Naive B cell (primary cell): Measurements from ENCODE around the gene NFATC2. TPM values are rescaled to one million over a fixed set of nuclear protein-coding genes. Genes with fewer than 3 reads are reported as not detected.
"Not testable (repeated sequence)": the region's sequence is repeated elsewhere in the genome, so short reads cannot be mapped to it uniquely, and the experiment has no call there.

Experiments
- ATAC-seq, 2 donors: fragments of 150-1000 bp; cut with Tn5 transposase; 2 replicates each; pipeline ENCODE4 v1.10.0; 2021; ENCODE audit warnings: low read depth in 2 of 2, mild to moderate bottlenecking in 2 of 2, moderate library complexity in 2 of 2
- DNase-seq: peaks from one replicate; pipeline ENCODE4 v3.0.0; 2022
- H3K27ac Mint-ChIP-seq, 6 donors: one replicate each; pipeline ENCODE4 v1.8.0; 2020 to 2022; ENCODE audit warnings: mild to moderate bottlenecking in 6 of 6, mixed read lengths in 6 of 6, moderate library complexity in 5 of 6, inconsistent platforms in 2 of 6
- H3K27me3 Mint-ChIP-seq, 3 donors: one replicate each; pipeline ENCODE4 v1.8.0; 2021 to 2022; ENCODE audit warnings: mixed read lengths in 3 of 3, mild to moderate bottlenecking in 1 of 3
- H3K36me3 Mint-ChIP-seq, 2 donors: one replicate each; pipeline ENCODE4 v1.8.0; 2020 to 2022; ENCODE audit warnings: mixed read lengths in 2 of 2, inconsistent platforms in 1 of 2, mild to moderate bottlenecking in 1 of 2
- H3K4me1 Mint-ChIP-seq, 3 donors: one replicate each; pipeline ENCODE4 v1.8.0; 2020 to 2022; ENCODE audit warnings: mixed read lengths in 3 of 3, inconsistent platforms in 1 of 3, mild to moderate bottlenecking in 1 of 3, moderate library complexity in 1 of 3
- H3K4me3 Mint-ChIP-seq, 8 donors: one replicate each; pipeline ENCODE4 v1.8.0; 2020 to 2022; ENCODE audit warnings: mild to moderate bottlenecking in 8 of 8, mixed read lengths in 8 of 8, moderate library complexity in 8 of 8, inconsistent platforms in 2 of 8
- H3K9me3 Mint-ChIP-seq, 7 donors: one replicate each; pipeline ENCODE4 v1.8.0; 2020 to 2022; ENCODE audit warnings: mixed read lengths in 7 of 7, mild to moderate bottlenecking in 5 of 7, inconsistent platforms in 2 of 7, moderate library complexity in 1 of 7
- polyA plus RNA-seq, 6 donors: library from polyadenylated mRNA; unstranded; fragments of 300-500 nt; fragmentation: Illumina TruSeq; gene quantifications; one replicate each; pipeline ENCODE4 v1.2.3, GENCODE V29; 2021; ENCODE audit warnings: low read depth in 6 of 6

NFATC2 gene
- polyA plus RNA-seq, 6 donors from 2014 or later = 4.6 to 22.9 (median 14.6) TPM

DNA sequence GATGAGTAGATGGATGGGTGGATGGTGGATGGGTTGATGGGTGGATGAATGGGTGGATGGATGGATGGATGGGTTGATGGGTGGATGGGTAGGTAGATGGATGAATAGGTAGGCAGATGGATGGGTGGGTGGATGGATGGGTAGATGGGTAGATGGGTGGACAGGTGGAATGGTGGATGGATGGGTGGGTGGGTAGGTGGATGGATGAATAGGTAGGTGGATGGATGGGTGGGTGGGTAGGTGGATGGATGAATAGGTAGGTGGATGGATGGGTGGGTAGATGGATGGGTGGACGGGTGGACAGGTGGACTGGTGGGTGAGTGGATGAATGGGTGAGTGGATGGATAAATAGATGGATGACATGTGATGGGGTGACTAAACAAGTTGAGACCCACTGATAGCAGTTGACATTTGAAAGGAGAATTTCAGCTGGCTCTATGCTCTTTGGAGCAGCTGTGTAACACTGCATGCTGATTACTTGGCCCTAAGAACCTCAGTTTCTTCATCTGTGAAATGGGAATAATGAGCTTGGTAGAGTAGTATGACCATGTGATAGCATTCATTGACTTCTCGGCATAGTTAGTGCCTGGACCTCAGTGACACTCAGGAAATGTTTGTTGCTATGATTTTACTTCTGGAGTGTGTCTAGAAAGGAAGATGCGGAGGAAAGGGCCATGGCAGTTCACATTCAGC, 184.3 kb downstream of the NFATC2 start:
- H3K27ac Mint-ChIP-seq = peak overlapping the region in 1 of 6 donors; percentile 77
- H3K4me3 Mint-ChIP-seq = no peak overlapping the region
- H3K36me3 Mint-ChIP-seq = no peaks in the 10 kb centered on the region
- DNase-seq (no peak), ATAC-seq (no peak)
- peaks cover 0 to 4% (median 0%) of the 10 kb centered on the region in 7 donors for H3K9me3 Mint-ChIP-seq
- H3K27me3 Mint-ChIP-seq = peaks cover 23 to 53% (median 44%) of the 10 kb centered on the region in 3 donors
- H3K4me1 Mint-ChIP-seq = no peaks in the 10 kb centered on the region

DNA sequence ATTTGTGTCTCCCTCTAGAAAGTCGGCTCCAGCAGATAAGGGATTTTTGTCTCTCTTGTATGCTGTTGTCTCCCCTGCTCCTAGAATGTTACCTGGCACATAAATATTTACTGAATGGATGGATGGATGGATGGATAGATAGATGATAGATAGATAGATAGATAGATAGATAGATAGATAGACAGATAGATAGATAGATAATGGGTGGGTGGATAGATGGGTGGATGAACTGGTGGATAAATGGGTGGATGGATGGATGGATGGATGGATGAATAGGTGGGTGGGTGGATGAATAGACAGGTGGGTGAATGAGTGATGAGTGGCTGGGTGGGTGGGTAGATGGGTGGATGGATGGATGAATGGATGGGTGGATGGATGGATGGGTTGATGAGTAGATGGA, 185.0 kb downstream of the NFATC2 start:
- DNase-seq = no peak
- H3K27ac Mint-ChIP-seq = no peak overlapping the region
- peaks cover 23 to 53% (median 43%) of the 10 kb centered on the region in 3 donors for H3K27me3 Mint-ChIP-seq
- no peaks in the 10 kb centered on the region for H3K36me3 Mint-ChIP-seq
- no peaks in the 10 kb centered on the region for H3K4me1 Mint-ChIP-seq
- no peak for ATAC-seq
- H3K4me3 Mint-ChIP-seq = no peak overlapping the region
- no peaks in the 10 kb centered on the region for H3K9me3 Mint-ChIP-seq

DNA sequence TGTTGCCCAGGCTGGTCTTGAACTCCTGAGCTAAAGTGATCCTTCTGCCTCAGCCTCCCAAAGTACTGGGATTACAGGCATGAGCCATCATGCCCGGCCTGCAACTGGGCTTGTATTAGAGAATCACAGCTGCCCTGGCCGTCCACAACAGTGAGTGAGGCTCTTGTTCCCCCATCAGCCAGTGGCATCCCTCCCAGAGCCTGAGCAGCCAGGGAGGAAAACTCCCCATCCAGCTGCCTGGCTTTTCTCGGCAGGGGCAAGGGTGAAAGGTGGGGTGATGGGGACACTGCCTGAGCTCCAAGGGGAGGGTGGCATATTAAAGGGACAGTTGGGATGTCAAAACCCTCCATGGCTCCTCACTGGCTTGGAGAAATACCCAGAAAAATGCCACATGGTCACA, 185.6 kb downstream of the NFATC2 start:
- ATAC-seq (no peak), DNase-seq (no peak)
- H3K27ac Mint-ChIP-seq = no peak overlapping the region
- peaks cover 23 to 47% (median 38%) of the 10 kb centered on the region in 3 donors for H3K27me3 Mint-ChIP-seq
- H3K4me1 Mint-ChIP-seq = no peaks in the 10 kb centered on the region
- no peaks in the 10 kb centered on the region for H3K9me3 Mint-ChIP-seq
- no peaks in the 10 kb centered on the region for H3K36me3 Mint-ChIP-seq
- H3K4me3 Mint-ChIP-seq = no peak overlapping the region

DNA sequence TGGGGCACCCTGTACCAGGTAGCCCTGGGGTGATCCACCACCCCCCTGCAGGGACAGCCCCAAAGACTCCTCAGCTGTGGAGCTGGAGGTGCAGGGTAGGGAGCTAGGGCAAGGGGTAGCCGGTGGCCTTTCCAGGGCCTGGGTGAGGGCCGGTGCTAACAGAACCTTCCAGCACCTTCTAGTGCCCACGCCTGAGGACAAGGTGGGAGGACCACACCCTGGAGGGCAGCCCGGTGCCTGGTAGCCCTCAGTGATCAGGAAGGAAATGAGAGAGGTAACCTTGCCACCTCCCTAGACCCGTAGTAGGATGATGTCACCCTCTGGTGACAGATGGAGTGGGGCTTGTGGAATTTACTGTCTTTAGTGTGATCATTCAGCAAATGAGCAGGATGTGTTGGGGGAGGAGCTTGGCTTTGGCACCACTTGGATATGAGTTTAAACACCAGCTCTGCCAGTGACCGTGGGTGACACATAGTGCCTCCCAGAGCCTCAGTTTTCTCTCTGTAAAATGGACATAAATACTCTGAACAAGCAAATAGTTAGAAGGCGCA, 187.7 kb downstream of the NFATC2 start:
- Mint-ChIP-seq H3K27ac (no peak overlapping the region), H3K36me3 (no peaks in the 10 kb centered on the region), H3K4me1 (no peaks in the 10 kb centered on the region), H3K9me3 (no peaks in the 10 kb centered on the region), H3K4me3 (no peak overlapping the region), H3K27me3 (peaks cover 14 to 37% (median 31%) of the 10 kb centered on the region in 3 donors)
- ATAC-seq = no peak
- no peak for DNase-seq

DNA sequence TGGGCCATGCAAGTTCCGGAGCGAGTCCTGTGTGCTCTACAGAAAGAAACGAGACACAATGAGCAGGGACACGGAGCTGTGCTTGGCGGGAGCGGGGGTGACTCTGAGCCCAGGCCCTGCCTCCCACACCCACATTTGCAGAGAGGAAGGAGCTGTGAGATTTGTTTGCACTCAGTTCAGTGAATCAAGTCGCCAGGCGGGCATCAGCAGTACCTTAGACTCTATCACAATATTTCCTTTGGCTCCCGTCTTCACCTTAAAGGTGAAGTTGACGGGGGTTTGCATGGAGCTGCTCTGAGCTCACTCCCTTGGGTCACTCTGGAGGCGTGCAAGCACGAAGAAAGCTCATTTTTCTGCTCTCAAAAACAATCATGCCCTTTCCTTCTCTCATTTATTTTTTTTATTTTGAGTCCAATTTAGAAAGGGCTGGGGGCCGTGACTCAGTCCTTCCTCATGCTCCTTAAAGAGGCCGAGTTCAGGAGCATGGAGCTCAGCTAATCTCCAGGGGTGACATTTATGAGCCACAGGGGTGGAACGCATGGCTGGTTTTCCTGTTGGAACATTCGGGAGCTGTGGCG, 188.2 kb downstream of the NFATC2 start:
- peaks cover 14 to 35% (median 29%) of the 10 kb centered on the region in 3 donors for H3K27me3 Mint-ChIP-seq
- DNase-seq (no peak), ATAC-seq (no peak)
- H3K36me3 Mint-ChIP-seq = no peaks in the 10 kb centered on the region
- H3K4me1 Mint-ChIP-seq = no peaks in the 10 kb centered on the region
- H3K4me3 Mint-ChIP-seq = no peak overlapping the region
- peak overlapping the region in 1 of 6 donors; percentile 68 for H3K27ac Mint-ChIP-seq
- H3K9me3 Mint-ChIP-seq = no peaks in the 10 kb centered on the region

DNA sequence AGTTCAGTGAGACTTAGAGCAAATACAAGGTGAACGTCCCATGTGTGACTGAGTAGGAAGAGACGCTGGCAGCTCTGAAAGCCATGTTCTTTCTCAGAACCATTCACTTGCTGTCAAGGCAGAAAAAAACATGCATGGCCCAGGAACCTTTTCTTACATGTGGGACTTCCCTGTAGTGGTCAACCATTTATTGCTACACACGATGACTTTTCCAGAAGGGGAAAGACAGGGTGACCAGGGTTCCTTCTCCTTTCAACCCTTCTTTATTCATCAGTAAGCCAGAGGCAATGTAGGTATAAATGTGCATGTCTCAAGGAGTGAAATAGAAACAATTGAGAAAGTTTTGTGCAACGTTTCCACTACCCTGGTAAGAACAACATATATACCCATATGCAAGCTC, 189.0 kb downstream of the NFATC2 start:
- H3K27me3 Mint-ChIP-seq = peaks cover 12 to 27% (median 24%) of the 10 kb centered on the region in 3 donors
- H3K4me3 Mint-ChIP-seq = no peak overlapping the region
- H3K4me1 Mint-ChIP-seq = no peaks in the 10 kb centered on the region
- no peaks in the 10 kb centered on the region for H3K9me3 Mint-ChIP-seq
- H3K27ac Mint-ChIP-seq = no peak overlapping the region
- H3K36me3 Mint-ChIP-seq = no peaks in the 10 kb centered on the region
- DNase-seq (no peak), ATAC-seq (no peak)

DNA sequence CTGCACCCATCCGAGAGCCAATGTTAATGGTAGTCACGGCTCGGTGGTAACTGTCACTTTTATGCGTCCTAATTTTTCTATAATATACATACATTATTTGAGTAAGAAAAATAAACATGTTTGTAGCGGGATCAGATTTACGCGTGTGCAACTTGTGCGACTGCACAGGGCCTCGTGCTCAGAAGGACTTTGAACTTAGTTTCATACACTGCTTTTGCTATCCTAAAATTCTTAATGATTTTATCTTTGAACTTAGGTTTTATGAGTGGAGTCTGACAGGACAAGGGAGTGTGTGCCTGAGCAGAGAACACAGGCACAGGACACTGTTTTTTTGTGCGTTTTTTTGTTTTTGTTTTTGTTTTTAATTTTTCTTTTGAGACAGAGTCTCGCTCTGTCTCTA, 189.7 kb downstream of the NFATC2 start:
- Mint-ChIP-seq H3K27me3 (peaks cover 10 to 20% (median 18%) of the 10 kb centered on the region in 3 donors), H3K36me3 (no peaks in the 10 kb centered on the region), H3K27ac (no peak overlapping the region), H3K9me3 (no peaks in the 10 kb centered on the region), H3K4me1 (no peaks in the 10 kb centered on the region), H3K4me3 (no peak overlapping the region)
- ATAC-seq = no peak
- DNase-seq = no peak

DNA sequence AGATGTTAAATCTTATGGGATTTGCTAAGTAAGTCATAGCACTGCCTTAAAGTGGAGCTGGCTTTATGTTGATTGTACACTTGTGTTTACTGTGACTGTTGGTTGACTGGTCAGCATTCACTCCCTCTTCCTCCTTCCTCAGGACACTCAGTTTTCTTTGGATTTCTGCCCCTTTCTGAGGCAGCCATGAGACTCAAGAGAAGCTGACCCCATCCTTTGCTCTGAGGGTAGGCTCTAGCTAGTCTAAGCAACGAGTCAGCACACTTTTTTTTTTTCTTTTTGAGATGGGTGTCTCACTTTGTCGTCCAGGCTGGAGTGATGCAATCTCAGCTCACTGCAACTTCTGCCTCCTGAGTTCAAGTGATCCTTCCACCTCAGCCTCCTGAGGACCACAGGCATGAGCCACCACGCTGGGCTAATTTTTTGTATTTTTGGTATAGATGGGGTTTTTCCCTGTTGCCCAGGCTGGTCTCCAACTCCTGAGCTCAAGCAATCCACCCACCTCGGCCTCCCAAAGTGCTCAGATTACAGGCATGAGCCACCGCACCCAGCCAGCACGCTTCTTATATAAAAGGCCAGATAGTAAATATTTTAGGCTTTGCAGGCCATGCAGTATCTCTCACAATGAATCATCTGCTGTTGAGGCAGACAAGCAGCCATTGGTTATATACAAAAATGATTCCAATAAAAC, 191.4 kb downstream of the NFATC2 start:
- Mint-ChIP-seq H3K9me3 (no peaks in the 10 kb centered on the region), H3K36me3 (no peaks in the 10 kb centered on the region), H3K27me3 (peaks cover 4 to 12% (median 11%) of the 10 kb centered on the region in 3 donors), H3K27ac (peak overlapping the region in 1 of 6 donors; percentile 60), H3K4me3 (no peak overlapping the region), H3K4me1 (no peaks in the 10 kb centered on the region)
- ATAC-seq (no peak), DNase-seq (no peak)

DNA sequence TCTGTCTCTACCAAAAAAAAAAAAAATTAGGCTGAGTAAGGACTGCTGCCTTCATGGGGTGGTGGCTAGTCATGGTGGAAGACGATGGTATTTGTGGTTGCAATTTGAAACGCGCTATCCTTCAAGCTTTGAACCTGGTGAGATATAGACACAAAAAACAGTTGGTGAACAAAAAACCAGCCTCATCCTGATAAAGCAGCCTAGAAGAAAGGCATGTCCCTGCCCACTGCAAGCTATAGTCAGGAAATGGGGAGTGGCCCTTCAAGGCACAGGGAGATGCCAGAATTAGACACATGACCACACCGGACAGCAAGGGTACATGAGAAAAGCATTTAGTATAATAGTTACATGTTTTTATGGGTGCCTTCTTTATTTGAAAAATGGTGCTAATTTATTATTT, 193.6 kb downstream of the NFATC2 start:
- Mint-ChIP-seq H3K27ac (no peak overlapping the region), H3K4me1 (no peaks in the 10 kb centered on the region), H3K9me3 (peaks cover under 1 to 10% (median 3%) of the 10 kb centered on the region in 7 donors), H3K27me3 (peaks cover 5 to 20% (median 10%) of the 10 kb centered on the region in 3 donors), H3K36me3 (peaks cover 0 to 7% of the 10 kb centered on the region in 2 donors), H3K4me3 (no peak overlapping the region)
- no peak for ATAC-seq
- DNase-seq = no peak

DNA sequence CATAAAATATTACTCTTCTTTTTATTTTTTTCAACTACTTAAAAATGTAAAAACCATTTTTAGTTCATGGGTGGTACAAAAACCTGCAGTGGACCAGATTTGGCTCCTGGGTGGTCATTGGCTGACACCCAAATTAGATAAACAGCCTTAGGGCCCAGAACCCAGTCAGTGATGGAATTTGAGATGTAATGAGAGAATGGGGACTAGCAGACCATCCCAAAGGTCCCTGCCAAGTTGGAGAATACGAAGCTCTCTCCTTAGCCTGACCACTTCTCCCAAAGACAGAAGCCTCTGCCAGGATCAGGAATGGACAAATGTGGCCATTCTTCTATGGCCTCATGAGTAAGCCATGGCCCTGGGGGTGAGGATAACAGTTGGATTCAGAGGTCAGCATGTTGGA, 194.7 kb downstream of the NFATC2 start:
- no peak for ATAC-seq
- Mint-ChIP-seq H3K9me3 (peaks cover 2 to 18% (median 11%) of the 10 kb centered on the region in 7 donors), H3K36me3 (peaks cover 0 to 17% of the 10 kb centered on the region in 2 donors), H3K4me1 (no peaks in the 10 kb centered on the region), H3K4me3 (no peak overlapping the region), H3K27me3 (peaks cover 15 to 29% (median 19%) of the 10 kb centered on the region in 3 donors), H3K27ac (no peak overlapping the region)
- DNase-seq = no peak

DNA sequence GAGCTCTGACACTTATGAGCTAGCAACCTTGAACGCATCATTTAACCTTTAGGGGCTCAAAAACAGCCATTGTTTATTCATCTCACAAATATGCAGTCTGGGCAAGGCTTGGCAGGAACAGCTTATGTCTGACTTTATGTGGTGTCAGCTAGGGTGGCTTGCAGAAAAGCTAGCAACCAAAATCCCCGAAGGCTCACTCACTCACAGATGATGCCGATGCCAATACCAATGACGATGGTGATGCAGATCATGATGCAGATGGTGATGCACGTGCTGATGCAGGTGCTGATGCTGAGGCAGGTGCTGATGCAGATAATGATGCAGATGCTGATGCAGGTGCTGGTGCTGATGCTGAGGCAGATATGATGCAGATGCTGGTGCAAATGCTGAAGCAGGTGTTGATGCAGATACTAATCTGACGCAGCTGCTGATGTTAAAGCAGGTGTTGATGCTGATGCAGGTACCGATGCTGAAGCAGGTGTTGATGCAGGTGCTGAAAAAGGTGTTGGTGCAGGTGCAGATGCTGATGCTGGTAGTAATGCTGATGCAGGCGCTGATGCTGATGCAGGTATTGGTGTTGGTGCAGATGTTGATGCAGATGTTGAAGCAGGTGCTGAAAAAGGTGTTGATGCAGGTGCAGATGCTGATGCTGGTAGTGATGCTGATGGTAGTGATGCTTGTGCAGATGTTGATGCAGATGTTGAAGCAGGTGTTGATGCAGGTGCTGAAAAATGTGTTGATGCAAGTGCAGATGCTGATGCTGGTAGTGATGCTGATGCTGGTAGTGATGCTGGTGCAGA, 195.6 kb downstream of the NFATC2 start:
- H3K4me1 Mint-ChIP-seq = no peaks in the 10 kb centered on the region
- ATAC-seq (no peak), DNase-seq (no peak)
- H3K4me3 Mint-ChIP-seq = no peak overlapping the region
- H3K27ac Mint-ChIP-seq = peak overlapping the region in 1 of 6 donors; percentile 23
- H3K27me3 Mint-ChIP-seq = peaks cover 17 to 31% (median 19%) of the 10 kb centered on the region in 3 donors
- H3K36me3 Mint-ChIP-seq = peaks cover 0 to 17% of the 10 kb centered on the region in 2 donors
- H3K9me3 Mint-ChIP-seq = peaks cover 2 to 19% (median 12%) of the 10 kb centered on the region in 7 donors

DNA sequence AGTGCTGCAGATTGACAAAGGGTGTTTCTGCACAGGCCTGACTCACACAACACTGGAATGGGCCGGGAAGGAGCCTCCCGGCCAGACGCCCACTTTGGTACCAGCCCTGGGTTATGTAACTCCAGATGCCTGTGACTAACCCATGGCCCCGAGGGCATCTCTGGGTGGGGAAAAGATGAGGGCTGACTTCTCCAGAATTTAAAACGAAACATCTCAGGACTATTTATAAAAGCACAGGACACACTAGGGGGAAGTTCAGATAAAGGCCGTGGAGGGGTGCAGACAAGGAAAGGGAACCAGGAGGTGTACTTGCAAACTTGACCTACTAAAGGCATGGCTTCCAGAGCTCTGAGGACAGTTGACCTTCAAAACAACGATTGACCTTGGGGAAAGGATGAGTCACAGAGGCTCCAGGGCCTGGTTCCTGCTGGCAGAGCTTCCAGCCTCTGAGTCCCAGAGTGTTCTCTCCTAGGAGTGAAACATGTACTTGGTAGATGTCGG, 196.9 kb downstream of the NFATC2 start:
- H3K36me3 Mint-ChIP-seq = peaks cover 0 to 17% of the 10 kb centered on the region in 2 donors
- H3K27ac Mint-ChIP-seq = peak overlapping the region in 1 of 6 donors; percentile 44
- ATAC-seq = no peak
- H3K9me3 Mint-ChIP-seq = peaks cover 2 to 19% (median 12%) of the 10 kb centered on the region in 7 donors
- H3K4me1 Mint-ChIP-seq = peaks cover 0 to 3% (median 0%) of the 10 kb centered on the region in 3 donors
- H3K27me3 Mint-ChIP-seq = peaks cover 17 to 38% (median 28%) of the 10 kb centered on the region in 3 donors
- no peak for DNase-seq
- no peak overlapping the region for H3K4me3 Mint-ChIP-seq

DNA sequence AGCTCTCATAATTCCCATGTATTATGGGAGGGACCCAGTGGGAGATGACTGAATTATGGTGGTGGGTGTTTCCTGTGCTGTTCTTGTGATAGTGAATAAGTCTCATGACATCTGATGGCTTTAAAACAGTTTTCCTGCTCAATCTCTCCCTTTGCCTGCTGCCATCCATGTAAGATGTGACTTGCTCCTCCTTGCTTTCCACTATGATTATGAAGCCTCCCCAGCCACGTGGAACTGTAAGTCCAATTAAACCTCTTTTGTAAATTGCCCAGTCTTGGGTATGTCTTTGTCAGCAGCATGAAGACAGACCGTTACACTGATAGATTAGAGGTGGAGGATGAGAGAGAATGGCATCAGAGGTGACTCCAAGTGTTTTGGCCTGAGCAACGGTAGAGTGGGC, 198.7 kb downstream of the NFATC2 start:
- peaks cover 17 to 38% (median 28%) of the 10 kb centered on the region in 3 donors for H3K27me3 Mint-ChIP-seq
- H3K4me3 Mint-ChIP-seq = peak overlapping the region in 1 of 8 donors; percentile 43
- ATAC-seq, H3K4me1 Mint-ChIP-seq, DNase-seq: not testable (repeated sequence)
- peaks cover 2 to 19% (median 12%) of the 10 kb centered on the region in 7 donors for H3K9me3 Mint-ChIP-seq
- peak overlapping the region in 1 of 6 donors; percentile 3 for H3K27ac Mint-ChIP-seq
- peaks cover 0 to 17% of the 10 kb centered on the region in 2 donors for H3K36me3 Mint-ChIP-seq
